NCI-H2107 (cell line): ENCODE data around the gene KYNU.
"Not testable (repeated sequence)": the region's sequence is repeated elsewhere in the genome, so short reads cannot be mapped to it uniquely, and the experiment has no call there.

Experiments
- DNase-seq: peaks from one replicate; lab custom pipeline; 2025; lab: John Stamatoyannopoulos, UW

KYNU gene

GRCh38 chr2:143029141-143029540 is 151.7 kb downstream of the KYNU start:
- no peak for DNase-seq

- no peak for DNase-seq
These were observed 152.7 kb downstream of the KYNU start for GRCh38 chr2:143030127-143030526.

GRCh38 chr2:143034292-143035074 is 157.0 kb downstream of the KYNU start:
- DNase-seq: peak; percentile 56

- DNase-seq: no peak
These were observed 174.0 kb downstream of the KYNU start for GRCh38 chr2:143051465-143051864.

- not testable (repeated sequence) for DNase-seq
These were observed 176.0 kb downstream of the KYNU start for GRCh38 chr2:143053437-143053836.

- DNase-seq: no peak
These were observed 179.1 kb downstream of the KYNU start for GRCh38 chr2:143056550-143056949.

- DNase-seq: no peak
These were observed 181.4 kb downstream of the KYNU start for GRCh38 chr2:143058851-143059250.

- no peak for DNase-seq
These were observed 186.2 kb downstream of the KYNU start for GRCh38 chr2:143063612-143064200.

- DNase-seq: no peak
These were observed 190.6 kb downstream of the KYNU start for GRCh38 chr2:143068094-143068493.

- DNase-seq: no peak
These were observed 191.0 kb downstream of the KYNU start for GRCh38 chr2:143068509-143068908.

GRCh38 chr2:143070704-143071103 is 193.2 kb downstream of the KYNU start:
- no peak for DNase-seq

- DNase-seq: no peak
These were observed 193.9 kb downstream of the KYNU start for GRCh38 chr2:143071185-143071876.

- not testable (repeated sequence) for DNase-seq
These were observed 197.4 kb downstream of the KYNU start for GRCh38 chr2:143074913-143075312.

- DNase-seq: no peak
These were observed 198.2 kb downstream of the KYNU start for GRCh38 chr2:143075711-143076110.

- DNase-seq: no peak
These were observed 200.6 kb downstream of the KYNU start for GRCh38 chr2:143078104-143078503.

GRCh38 chr2:143081616-143082015 is 204.2 kb downstream of the KYNU start:
- no peak for DNase-seq

- DNase-seq: no peak
These were observed 206.2 kb downstream of the KYNU start for GRCh38 chr2:143083636-143084035.

GRCh38 chr2:143084462-143084861 is 207.0 kb downstream of the KYNU start:
- DNase-seq: no peak

GRCh38 chr2:143085125-143085784 is 207.8 kb downstream of the KYNU start:
- no peak for DNase-seq

- no peak for DNase-seq
These were observed 209.6 kb downstream of the KYNU start for GRCh38 chr2:143087033-143087432.

GRCh38 chr2:143088388-143088787 is 210.9 kb downstream of the KYNU start:
- no peak for DNase-seq

- not testable (repeated sequence) for DNase-seq
These were observed 212.1 kb downstream of the KYNU start for GRCh38 chr2:143089520-143089919.
